Adrenal gland (tissue), 12 donors: ENCODE measurements around the gene TMEM179. TPM values are rescaled to one million over a fixed set of nuclear protein-coding genes. Genes with fewer than 3 reads are reported as not detected.

Experiments
- DNase-seq, 7 donors: peaks; one replicate each; pipeline ENCODE4 v3.0.0-alpha.2; 2019 to 2020
- H3K27ac ChIP-seq, 5 donors: fragments of 200-600 bp; sonication (generic) in 4 of 5; 1 replicate in 3 of 5; 2 replicates in 2 of 5; pipeline versions ENCODE4 v1.5.1 to v1.8.0; 2016 to 2020; ENCODE audit warnings: mild to moderate bottlenecking in 1 of 5
- H3K27me3 ChIP-seq: fragments of 200-600 bp; 2 replicates; pipeline ENCODE4 v1.8.0; 2021
- H3K36me3 ChIP-seq, 2 donors: fragments of 200-600 bp; replicated peaks in 1 of 2; 1 replicate in 1 of 2; 2 replicates in 1 of 2; pipeline versions ENCODE4 v1.5.1 to v1.8.0; 2018 to 2022
- H3K4me1 ChIP-seq, 2 donors: fragments of 200-600 bp; replicated peaks in 1 of 2; 1 replicate in 1 of 2; 2 replicates in 1 of 2; pipeline versions ENCODE4 v1.5.1 to v1.8.0; 2018 to 2021
- H3K4me3 ChIP-seq, 4 donors: fragments of 200-600 bp; sonication (generic) in 3 of 4; one replicate each; pipeline ENCODE4 v1.5.1; 2016 to 2018
- H3K9me3 ChIP-seq, 3 donors: fragments of 200-600 bp; sonication (generic) in 1 of 3; replicated peaks in 1 of 3; 1 replicate in 2 of 3; 2 replicates in 1 of 3; pipeline versions ENCODE4 v1.5.1 to v1.8.0; 2016 to 2021
- POLR2A ChIP-seq, 2 donors: fragments of 450-650 bp; IDR thresholded peaks; one replicate each; pipeline ENCODE4 v1.6.1; 2017; ENCODE audit warnings: antibody characterized with exemption in 2 of 2, mild to moderate bottlenecking in 2 of 2, moderate library complexity in 1 of 2
- WGBS, 4 donors: extraction: QIAGEN DNeasy Blood & Tissue Kit in 2 of 4; methylation state at CpG; one replicate each; pipeline versions ENCODE4 v1.1.5 to v1.1.7; 2013 to 2017; 5-methylcytosine and 5-hydroxymethylcytosine counted together
- intact Hi-C, 2 donors: fragments of 100-400 bp; cut with DNase I; formaldehyde crosslinking; loops; one replicate each; pipeline versions ENCODE4 v1.14.1 to v1.15.0; 2022 to 2023
- polyA plus RNA-seq, 3 donors: library from polyadenylated mRNA; stranded (reverse); fragments of 200-250 nt in 2 of 3; fragments of 350-450 nt in 1 of 3; fragmentation: Illumina TruSeq in 1 of 3; extraction: RNeasy Lipid Tissue Mini Kit (QIAGEN cat#74804) in 1 of 3; gene quantifications; one replicate each; pipeline ENCODE4 v1.2.3, GENCODE V29; 2013 to 2014
- total RNA-seq, 9 donors: library from RNA; depleted of rRNA in 4 of 9; stranded (reverse); fragments of >200 nt in 4 of 9; fragments of 120-200 nt in 1 of 9; fragmentation: NEBNext Ultra II Directional in 1 of 9; extraction: Animal tissue kit (Norgen Biotek cat#: 25700) in 1 of 9; gene quantifications; one replicate each; pipeline versions ENCODE4 v1.1.0 to v1.2.4, GENCODE V29; 2013 to 2023
- TF ChIP-seq, protein P1 (sequence below), 6 experiments: fragments of 450-650 bp in 4 of 6; fragments of 200-600 bp in 2 of 6; sonication (generic) in 1 of 6; IDR thresholded peaks; 1 replicate in 5 of 6; 2 replicates in 1 of 6; pipeline versions ENCODE4 v1.5.1 to v1.8.0; 2016 to 2021; ENCODE audit warnings: antibody characterized with exemption in 6 of 6, mild to moderate bottlenecking in 2 of 6, moderate library complexity in 1 of 6
- donor health status: healthy with polysubstance abuse.
- donor health status: Bipolar disorder and iron deficiency.
- donor health status: DM: yes; HTN: yes; CAD: no.
- donor health status: DM: no; HTN: no; CAD: no.
- donor health status: DM: no; HTN: no; CAD: no.
- donor health status: DM: yes; HTN: yes; CAD: no.

The TMEM179 gene
- total and polyA plus RNA-seq, 12 donors: 4.3 to 76.7 (median 13.2) TPM

DNA sequence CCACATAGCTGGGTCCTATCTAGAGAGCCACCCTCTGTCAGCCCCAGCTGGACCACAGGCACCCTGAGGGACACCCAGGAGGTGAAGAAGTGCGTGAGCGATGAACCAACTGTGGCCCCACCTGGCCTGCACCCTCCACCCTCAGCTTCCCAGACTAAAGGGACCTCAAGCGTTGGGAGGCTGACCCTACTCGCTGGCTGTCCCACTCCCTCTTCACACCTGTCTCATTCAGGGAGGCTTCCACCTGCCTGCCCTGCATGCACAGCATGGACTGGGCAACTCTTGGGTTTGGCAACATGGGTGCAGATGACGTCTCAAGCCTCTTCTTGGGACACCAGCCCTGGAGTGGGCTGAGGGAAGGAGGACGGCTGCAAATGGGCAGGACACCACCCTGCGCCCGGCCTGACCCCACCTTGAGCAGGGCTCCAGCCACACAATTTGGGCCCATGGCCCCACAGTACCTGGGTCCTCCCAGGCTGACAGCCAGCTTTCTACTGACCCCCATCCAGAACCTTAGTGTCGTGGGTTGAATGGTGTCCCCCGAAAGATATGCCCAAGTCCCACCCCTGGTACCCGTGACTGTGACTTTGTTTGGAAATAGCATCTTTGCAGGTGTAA lies 2.1 kb downstream of the TMEM179 start:
- DNase-seq: peak in 1 of 7 donors; percentile 12
- TF ChIP-seq POLR2A (IDR thresholded peaks at IDR 0.05): no peak
- TF ChIP-seq, protein P1, sequence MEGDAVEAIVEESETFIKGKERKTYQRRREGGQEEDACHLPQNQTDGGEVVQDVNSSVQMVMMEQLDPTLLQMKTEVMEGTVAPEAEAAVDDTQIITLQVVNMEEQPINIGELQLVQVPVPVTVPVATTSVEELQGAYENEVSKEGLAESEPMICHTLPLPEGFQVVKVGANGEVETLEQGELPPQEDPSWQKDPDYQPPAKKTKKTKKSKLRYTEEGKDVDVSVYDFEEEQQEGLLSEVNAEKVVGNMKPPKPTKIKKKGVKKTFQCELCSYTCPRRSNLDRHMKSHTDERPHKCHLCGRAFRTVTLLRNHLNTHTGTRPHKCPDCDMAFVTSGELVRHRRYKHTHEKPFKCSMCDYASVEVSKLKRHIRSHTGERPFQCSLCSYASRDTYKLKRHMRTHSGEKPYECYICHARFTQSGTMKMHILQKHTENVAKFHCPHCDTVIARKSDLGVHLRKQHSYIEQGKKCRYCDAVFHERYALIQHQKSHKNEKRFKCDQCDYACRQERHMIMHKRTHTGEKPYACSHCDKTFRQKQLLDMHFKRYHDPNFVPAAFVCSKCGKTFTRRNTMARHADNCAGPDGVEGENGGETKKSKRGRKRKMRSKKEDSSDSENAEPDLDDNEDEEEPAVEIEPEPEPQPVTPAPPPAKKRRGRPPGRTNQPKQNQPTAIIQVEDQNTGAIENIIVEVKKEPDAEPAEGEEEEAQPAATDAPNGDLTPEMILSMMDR (IDR thresholded peaks at IDR 0.05): no peak
- no peaks in the 10 kb centered on the region for H3K9me3 ChIP-seq
- no peaks in the 10 kb centered on the region for H3K36me3 ChIP-seq
- WGBS, 4 donors: 86 to 91% (median 88%) methylated on average over 8 to 11 of the region's 11 CpGs
- H3K4me1 ChIP-seq: no peaks in the 10 kb centered on the region
- intact Hi-C loops: no loop called here
- no peak overlapping the region for H3K4me3 ChIP-seq
- peaks cover 20% of the 10 kb centered on the region for H3K27me3 ChIP-seq
- no peak overlapping the region for H3K27ac ChIP-seq

DNA sequence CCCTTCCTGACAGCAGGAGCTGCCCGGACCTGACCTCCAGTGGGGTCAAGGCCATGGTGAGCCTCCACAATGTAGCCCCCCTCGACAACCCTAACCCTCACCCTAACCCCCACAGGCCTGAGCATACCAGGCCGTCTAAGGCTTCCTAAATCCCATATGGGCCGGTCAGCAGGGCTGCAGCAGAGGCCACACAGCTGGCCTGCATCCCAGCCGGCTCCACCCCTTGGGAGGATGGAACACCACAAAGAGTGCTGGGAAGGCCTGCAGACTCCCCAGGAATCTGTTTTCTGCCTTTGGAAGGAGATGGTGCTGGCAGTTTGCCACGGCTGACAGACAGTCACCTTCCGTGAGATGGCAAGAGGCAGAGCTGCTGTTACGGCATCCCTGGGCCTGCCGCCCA lies 2.8 kb downstream of the TMEM179 start:
- Histone ChIP-seq H3K36me3 (no peaks in the 10 kb centered on the region), H3K4me1 (no peaks in the 10 kb centered on the region), H3K9me3 (no peaks in the 10 kb centered on the region), H3K4me3 (no peak overlapping the region), H3K27ac (no peak overlapping the region), H3K27me3 (peaks cover 20% of the 10 kb centered on the region)
- TF ChIP-seq, protein P1 (IDR thresholded peaks at IDR 0.05): no peak
- no peak for TF ChIP-seq POLR2A (IDR thresholded peaks at IDR 0.05)
- intact Hi-C loops: no loop called here
- WGBS, 4 donors: 38 to 55% (median 46%) methylated on average over 5 to 9 of the region's 9 CpGs; no CpG with 5 or more reads in 1 of the 4 donors
- peak in 3 of 7 donors; percentile 30 to 83 (median 53) for DNase-seq

DNA sequence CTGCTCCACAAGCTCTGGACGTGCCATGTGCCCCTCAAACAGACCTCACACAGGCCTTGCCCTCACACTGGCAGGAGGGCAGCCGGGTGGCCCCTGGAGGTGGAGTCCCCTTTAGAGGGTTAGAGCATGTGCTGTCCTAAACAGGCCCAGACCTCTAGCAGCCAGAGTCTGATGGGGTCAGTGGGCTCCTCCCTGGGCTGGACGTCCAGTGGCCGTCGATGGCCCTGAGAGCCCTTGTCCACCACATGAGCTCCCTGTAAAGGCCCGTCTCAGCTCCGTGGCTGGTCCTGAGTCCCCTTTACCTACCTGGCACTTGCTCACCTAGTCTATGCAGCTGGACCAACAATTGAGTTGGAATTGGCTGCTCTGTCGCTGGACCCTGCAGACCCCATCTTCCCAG lies 3.8 kb downstream of the TMEM179 start:
- intact Hi-C loops: no loop called here
- 77 to 92% (median 81%) methylated on average over 4 to 8 of the region's 8 CpGs for WGBS, 4 donors
- DNase-seq: peak in 1 of 7 donors; percentile 5
- peaks cover 20% of the 10 kb centered on the region for H3K27me3 ChIP-seq
- no peaks in the 10 kb centered on the region for H3K36me3 ChIP-seq
- H3K27ac ChIP-seq: no peak overlapping the region
- no peaks in the 10 kb centered on the region for H3K4me1 ChIP-seq
- no peak for TF ChIP-seq POLR2A (IDR thresholded peaks at IDR 0.05)
- TF ChIP-seq, protein P1 (IDR thresholded peaks at IDR 0.05): no peak
- no peaks in the 10 kb centered on the region for H3K9me3 ChIP-seq
- no peak overlapping the region for H3K4me3 ChIP-seq

DNA sequence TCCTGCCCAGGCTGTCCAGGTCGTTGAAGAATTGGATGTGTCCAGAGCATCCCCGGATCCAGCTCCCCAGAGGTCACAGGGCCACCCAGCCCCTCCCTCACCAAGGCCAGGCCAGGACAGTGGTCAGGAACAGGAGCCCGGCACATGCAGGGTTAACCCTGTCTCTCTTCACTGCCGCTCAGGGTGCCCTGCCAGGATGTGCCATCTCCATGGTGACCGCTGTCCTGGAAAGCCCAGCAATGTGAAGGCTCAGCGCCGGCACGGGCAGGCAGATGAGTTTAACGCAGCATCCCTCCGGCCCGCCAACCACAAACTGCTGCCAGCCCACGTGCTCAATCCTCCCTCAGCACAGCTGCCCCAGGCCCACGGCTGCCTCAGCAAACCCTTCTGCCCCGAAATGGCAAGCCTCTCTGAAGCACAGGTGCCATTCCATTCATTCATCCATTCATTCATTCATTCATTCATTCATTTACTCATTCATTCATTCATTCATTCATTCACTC lies 4.4 kb downstream of the TMEM179 start:
- peaks cover 19% of the 10 kb centered on the region for H3K27me3 ChIP-seq
- no peak overlapping the region for H3K27ac ChIP-seq
- TF ChIP-seq POLR2A (IDR thresholded peaks at IDR 0.05): no peak
- TF ChIP-seq, protein P1 (IDR thresholded peaks at IDR 0.05): no peak
- H3K36me3 ChIP-seq: no peaks in the 10 kb centered on the region
- H3K9me3 ChIP-seq: no peaks in the 10 kb centered on the region
- H3K4me1 ChIP-seq: no peaks in the 10 kb centered on the region
- DNase-seq: peak in 2 of 7 donors; percentile 13 to 91
- H3K4me3 ChIP-seq: no peak overlapping the region
- intact Hi-C loops: no loop called here
- 11 to 28% (median 24%) methylated on average over 10 to 14 of the region's 14 CpGs for WGBS, 4 donors
